ENCODE results near the gene NCAM1.

DNA sequence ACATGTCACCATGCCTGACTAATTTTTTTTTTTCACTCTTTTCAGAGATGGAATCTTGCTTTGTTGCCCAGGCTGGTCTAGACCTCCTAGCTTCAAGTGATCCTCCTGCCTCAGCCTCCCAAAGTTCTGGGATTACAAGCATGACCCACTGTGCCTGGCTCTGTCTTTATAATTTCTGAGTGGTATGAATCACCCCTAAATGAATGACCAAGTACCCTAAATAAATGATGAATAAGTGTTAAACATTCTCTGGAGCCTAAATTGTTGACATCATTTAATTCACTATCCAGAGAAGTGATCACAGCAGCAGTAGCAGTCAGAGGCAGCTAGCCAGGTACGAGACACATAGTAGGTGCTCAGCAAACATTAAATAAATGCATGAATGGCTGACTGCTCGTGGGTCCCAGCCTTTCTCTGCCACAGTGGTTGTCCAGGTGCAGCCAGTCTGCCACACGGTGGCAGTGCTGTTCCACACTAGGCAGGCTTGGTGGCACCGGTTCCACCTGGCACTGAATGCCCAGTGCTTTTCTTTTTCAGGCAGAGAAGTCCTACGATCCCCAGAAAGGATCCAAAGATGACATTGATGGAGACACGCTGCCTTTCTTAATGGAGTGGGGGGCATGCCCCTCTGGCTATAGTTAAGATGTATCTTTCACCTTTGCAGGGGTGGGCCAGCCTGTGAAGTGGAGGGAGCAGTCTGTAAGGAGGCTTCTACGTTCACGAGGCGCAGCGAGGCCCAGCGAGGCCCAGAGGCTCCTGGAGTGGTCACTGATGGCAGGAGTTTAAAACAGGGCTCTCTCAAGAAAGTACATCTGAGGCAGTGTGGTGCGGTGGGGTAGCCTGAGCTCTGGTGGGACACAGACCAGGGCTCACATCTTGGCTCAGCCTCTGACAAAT lies 344.5 kb downstream of the NCAM1 start:
- no peak for TF ChIP-seq ZNF512 (CRISPR knock-in tag; IDR thresholded peaks at IDR 0.05; ENCODE audit: borderline replicate concordance)
- TF ChIP-seq FOXP1 (CRISPR knock-in tag; IDR thresholded peaks at IDR 0.05; ENCODE audit: borderline replicate concordance) = no peak
- TF ChIP-seq ZNF263 (CRISPR knock-in tag; IDR thresholded peaks at IDR 0.05; ENCODE audit: low read depth) = no peak
- no peak for TF ChIP-seq SP1 (CRISPR knock-in tag; conservative IDR thresholded peaks at IDR 0.05)
- no peak for TF ChIP-seq MAX (CRISPR knock-in tag; IDR thresholded peaks at IDR 0.05)
- TF ChIP-seq SMAD3 (CRISPR knock-in tag; IDR thresholded peaks at IDR 0.05; ENCODE audit: borderline replicate concordance) = no peak
- TF ChIP-seq, protein P1, sequence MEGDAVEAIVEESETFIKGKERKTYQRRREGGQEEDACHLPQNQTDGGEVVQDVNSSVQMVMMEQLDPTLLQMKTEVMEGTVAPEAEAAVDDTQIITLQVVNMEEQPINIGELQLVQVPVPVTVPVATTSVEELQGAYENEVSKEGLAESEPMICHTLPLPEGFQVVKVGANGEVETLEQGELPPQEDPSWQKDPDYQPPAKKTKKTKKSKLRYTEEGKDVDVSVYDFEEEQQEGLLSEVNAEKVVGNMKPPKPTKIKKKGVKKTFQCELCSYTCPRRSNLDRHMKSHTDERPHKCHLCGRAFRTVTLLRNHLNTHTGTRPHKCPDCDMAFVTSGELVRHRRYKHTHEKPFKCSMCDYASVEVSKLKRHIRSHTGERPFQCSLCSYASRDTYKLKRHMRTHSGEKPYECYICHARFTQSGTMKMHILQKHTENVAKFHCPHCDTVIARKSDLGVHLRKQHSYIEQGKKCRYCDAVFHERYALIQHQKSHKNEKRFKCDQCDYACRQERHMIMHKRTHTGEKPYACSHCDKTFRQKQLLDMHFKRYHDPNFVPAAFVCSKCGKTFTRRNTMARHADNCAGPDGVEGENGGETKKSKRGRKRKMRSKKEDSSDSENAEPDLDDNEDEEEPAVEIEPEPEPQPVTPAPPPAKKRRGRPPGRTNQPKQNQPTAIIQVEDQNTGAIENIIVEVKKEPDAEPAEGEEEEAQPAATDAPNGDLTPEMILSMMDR (IDR thresholded peaks at IDR 0.05) = peak; percentile 78
- no peak for TF ChIP-seq ATF2 (CRISPR knock-in tag; IDR thresholded peaks at IDR 0.05; ENCODE audit: borderline replicate concordance, low read depth)
- TF ChIP-seq TEAD4 (CRISPR knock-in tag; IDR thresholded peaks at IDR 0.05) = no peak
- TF ChIP-seq, protein P2, sequence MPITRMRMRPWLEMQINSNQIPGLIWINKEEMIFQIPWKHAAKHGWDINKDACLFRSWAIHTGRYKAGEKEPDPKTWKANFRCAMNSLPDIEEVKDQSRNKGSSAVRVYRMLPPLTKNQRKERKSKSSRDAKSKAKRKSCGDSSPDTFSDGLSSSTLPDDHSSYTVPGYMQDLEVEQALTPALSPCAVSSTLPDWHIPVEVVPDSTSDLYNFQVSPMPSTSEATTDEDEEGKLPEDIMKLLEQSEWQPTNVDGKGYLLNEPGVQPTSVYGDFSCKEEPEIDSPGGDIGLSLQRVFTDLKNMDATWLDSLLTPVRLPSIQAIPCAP (CRISPR knock-in tag; IDR thresholded peaks at IDR 0.05) = no peak
- TF ChIP-seq ATF1 (CRISPR knock-in tag; IDR thresholded peaks at IDR 0.05) = no peak
- TF ChIP-seq, protein P3, sequence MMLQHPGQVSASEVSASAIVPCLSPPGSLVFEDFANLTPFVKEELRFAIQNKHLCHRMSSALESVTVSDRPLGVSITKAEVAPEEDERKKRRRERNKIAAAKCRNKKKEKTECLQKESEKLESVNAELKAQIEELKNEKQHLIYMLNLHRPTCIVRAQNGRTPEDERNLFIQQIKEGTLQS (CRISPR knock-in tag; conservative IDR thresholded peaks at IDR 0.05) = no peak
- TF ChIP-seq E2F4 (CRISPR knock-in tag; IDR thresholded peaks at IDR 0.05; ENCODE audit: borderline replicate concordance, low read depth) = no peak
- no peak for TF ChIP-seq PRDM15 (CRISPR knock-in tag; IDR thresholded peaks at IDR 0.05)
